IMR-90 (cell line): Measurements from ENCODE around the gene FRY. TPM values are rescaled to one million over a fixed set of nuclear protein-coding genes. Genes with fewer than 3 reads are reported as not detected.

ENCODE experiments used
- ATAC-seq: fragments of 200-7000 bp; cut with Tn5 transposase; 2 replicates; pipeline ENCODE4 v1.9.1; 2020; ENCODE audit warnings: low read depth, mild to moderate bottlenecking, moderate library complexity
- BruUV-seq: library from RNA; stranded (reverse); fragments of 400-500 nt; replicated peaks from 2 replicates; lab custom pipeline; 2021; lab: Mats Ljungman, UMichigan
- CTCF ChIA-PET: fragments of 300-600 bp; formaldehyde crosslinking; extraction: SDS; loops from one replicate; lab custom pipeline; 2021; ENCODE audit warnings: antibody characterized with exemption; lab: Yijun Ruan, JAX
- POLR2A ChIA-PET: fragments of 300-600 bp; sonication (Branson Sonifier 250); formaldehyde crosslinking; loops from one replicate; lab custom pipeline; 2022; ENCODE audit warnings: antibody characterized with exemption; ENCODE audit not compliant: unreplicated experiment; lab: Charles Lee
- DNase-seq: peaks from one replicate; pipeline ENCODE4 v3.0.0; 2013
- H2AFZ ChIP-seq: replicated peaks from 2 replicates; pipeline ENCODE3; 2013; ENCODE audit warnings: low read length, mild to moderate bottlenecking; ENCODE audit not compliant: poor library complexity
- H2AK5ac ChIP-seq: 2 replicates; pipeline ENCODE4 v1.6.1; 2013; ENCODE audit warnings: low read depth, low read length, inconsistent platforms
- H2AK9ac ChIP-seq: replicated peaks from 2 replicates; pipeline ENCODE3; 2013; ENCODE audit warnings: mild to moderate bottlenecking, low read depth, low read length, moderate library complexity; ENCODE audit not compliant: poor library complexity
- H2BK120ac ChIP-seq: 2 replicates; pipeline ENCODE4 v1.6.1; 2013; ENCODE audit warnings: low read depth, low read length, inconsistent platforms
- H2BK15ac ChIP-seq: 3 replicates; pipeline ENCODE4 v1.6.1; 2013; ENCODE audit warnings: low read depth, low read length, inconsistent platforms
- H2BK20ac ChIP-seq: 2 replicates; pipeline ENCODE4 v1.6.1; 2013; ENCODE audit warnings: low read depth, mild to moderate bottlenecking, inconsistent platforms, low read length, moderate library complexity
- H2BK5ac ChIP-seq: 2 replicates; pipeline ENCODE4 v1.6.1; 2013; ENCODE audit warnings: mild to moderate bottlenecking, low read depth, low read length, inconsistent platforms; ENCODE audit not compliant: poor library complexity, severe bottlenecking
- H3K14ac ChIP-seq: replicated peaks from 2 replicates; pipeline ENCODE4 v1.6.1; 2013; ENCODE audit warnings: low read depth, low read length, inconsistent platforms
- H3K18ac ChIP-seq: 2 replicates; pipeline ENCODE4 v1.6.1; 2013; ENCODE audit warnings: low read depth, low read length, control low read depth
- H3K23ac ChIP-seq: 2 replicates; pipeline ENCODE4 v1.6.1; 2013; ENCODE audit warnings: low read depth, low read length, inconsistent platforms
- H3K27ac ChIP-seq: 2 replicates; pipeline ENCODE4 v1.5.1; 2013; ENCODE audit warnings: mild to moderate bottlenecking, control low read depth, low read length; ENCODE audit not compliant: insufficient read depth
- H3K27me3 ChIP-seq: 2 replicates; pipeline ENCODE4 v1.6.1; 2013; ENCODE audit warnings: low read length; ENCODE audit not compliant: control insufficient read depth, insufficient read depth
- H3K36me3 ChIP-seq: 2 replicates; pipeline ENCODE4 v1.6.1; 2013; ENCODE audit warnings: low read length, mixed read lengths; ENCODE audit not compliant: control insufficient read depth, insufficient read depth
- H3K4ac ChIP-seq: 2 replicates; pipeline ENCODE4 v1.6.1; 2013; ENCODE audit warnings: low read depth, low read length, inconsistent platforms
- H3K4me1 ChIP-seq: 2 replicates; pipeline ENCODE4 v1.6.1; 2013; ENCODE audit warnings: low read length, mixed read lengths; ENCODE audit not compliant: control insufficient read depth, insufficient read depth
- H3K4me2 ChIP-seq: 2 replicates; pipeline ENCODE4 v1.6.1; 2013; ENCODE audit warnings: low read depth, mild to moderate bottlenecking, control low read depth, low read length, moderate library complexity
- H3K4me3 ChIP-seq: 2 replicates; pipeline ENCODE4 v1.5.1; 2013; ENCODE audit warnings: low read depth, mild to moderate bottlenecking, control low read depth, low read length, moderate library complexity; ENCODE audit not compliant: insufficient read depth
- H3K56ac ChIP-seq: 2 replicates; pipeline ENCODE4 v1.6.1; 2013; ENCODE audit warnings: low read length, inconsistent platforms; ENCODE audit not compliant: insufficient read depth; ENCODE audit errors: extremely low read depth
- H3K79me1 ChIP-seq, 2 experiments: 2 replicates each; pipeline ENCODE4 v1.6.1; 2013; ENCODE audit warnings: low read length in 2 of 2, inconsistent platforms in 1 of 2, low read depth in 1 of 2
- H3K9ac ChIP-seq: 2 replicates; pipeline ENCODE4 v1.6.1; 2013; ENCODE audit warnings: low read depth, low read length, control low read depth
- H3K9me1 ChIP-seq: 2 replicates; pipeline ENCODE4 v1.6.1; 2013; ENCODE audit warnings: low read length, inconsistent platforms; ENCODE audit not compliant: insufficient read depth
- H3K9me3 ChIP-seq: 2 replicates; pipeline ENCODE4 v1.6.1; 2013; ENCODE audit warnings: low read length; ENCODE audit not compliant: control insufficient read depth, insufficient read depth
- H4K20me1 ChIP-seq: 2 replicates; pipeline ENCODE4 v1.6.1; 2013; ENCODE audit warnings: low read length, inconsistent platforms; ENCODE audit not compliant: insufficient read depth
- H4K5ac ChIP-seq: 2 replicates; pipeline ENCODE4 v1.6.1; 2013; ENCODE audit warnings: mild to moderate bottlenecking, low read depth, low read length, control low read depth
- H4K8ac ChIP-seq, 2 experiments: 2 replicates each; pipeline ENCODE4 v1.6.1; 2013; ENCODE audit warnings: low read depth in 2 of 2, low read length in 2 of 2, control low read depth in 1 of 2, inconsistent platforms in 1 of 2
- H4K91ac ChIP-seq: 2 replicates; pipeline ENCODE4 v1.6.1; 2013; ENCODE audit warnings: low read depth, low read length, inconsistent platforms; ENCODE audit not compliant: insufficient read depth
- BHLHE40 ChIP-seq: fragments of 150-350 bp; IDR thresholded peaks from 2 replicates; pipeline ENCODE4 v1.6.1; 2016; ENCODE audit warnings: mild to moderate bottlenecking, low read depth, low read length
- CEBPB ChIP-seq: IDR thresholded peaks from 2 replicates; pipeline ENCODE4 v1.6.1; 2012; ENCODE audit warnings: low read depth, low read length, improper control_type of control experiment
- CHD1 ChIP-seq: IDR thresholded peaks from 2 replicates; pipeline ENCODE4 v1.6.1; 2012; ENCODE audit warnings: low read depth, low read length, improper control_type of control experiment
- FOS ChIP-seq: fragments of 150-350 bp; IDR thresholded peaks from 2 replicates; pipeline ENCODE4 v1.6.1; 2016; ENCODE audit warnings: low read depth, low read length
- MAFK ChIP-seq: IDR thresholded peaks from 2 replicates; pipeline ENCODE4 v1.6.1; 2012; ENCODE audit warnings: low read depth, low read length, improper control_type of control experiment
- MAZ ChIP-seq: IDR thresholded peaks from 2 replicates; pipeline ENCODE4 v1.6.1; 2012; ENCODE audit warnings: low read depth, mild to moderate bottlenecking, low read length, improper control_type of control experiment, moderate library complexity, borderline replicate concordance
- MXI1 ChIP-seq: IDR thresholded peaks from 2 replicates; pipeline ENCODE4 v1.6.1; 2012; ENCODE audit warnings: low read depth, mild to moderate bottlenecking, low read length, moderate library complexity, borderline replicate concordance
- NFE2L2 ChIP-seq: fragments of 150-350 bp; IDR thresholded peaks from 2 replicates; pipeline ENCODE4 v1.6.1; 2016; ENCODE audit warnings: low read depth, mild to moderate bottlenecking, low read length
- POLR2A ChIP-seq: IDR thresholded peaks from 2 replicates; pipeline ENCODE4 v1.6.1; 2012; ENCODE audit warnings: mild to moderate bottlenecking, low read depth, low read length
- RAD21 ChIP-seq: IDR thresholded peaks from 2 replicates; pipeline ENCODE4 v1.6.1; 2012; ENCODE audit warnings: low read length, improper control_type of control experiment
- RCOR1 ChIP-seq: IDR thresholded peaks from 2 replicates; pipeline ENCODE4 v1.6.1; 2012; ENCODE audit warnings: mild to moderate bottlenecking, low read length, improper control_type of control experiment; ENCODE audit not compliant: insufficient replicate concordance
- RFX5 ChIP-seq: IDR thresholded peaks from 2 replicates; pipeline ENCODE4 v1.8.0; 2012; ENCODE audit warnings: low read depth, mild to moderate bottlenecking, low read length, moderate library complexity
- SMC3 ChIP-seq: fragments of 150-350 bp; IDR thresholded peaks from 2 replicates; pipeline ENCODE4 v1.6.1; 2016; ENCODE audit warnings: low read depth, mild to moderate bottlenecking, antibody characterized with exemption, low read length, moderate library complexity
- WGBS, 2 experiments: methylation state at CpG; one replicate each; pipeline versions ENCODE4 v1.1.5 to v1.1.7; 2013; ENCODE audit warnings: missing lambda C conversion rate in 2 of 2; ENCODE audit not compliant: insufficient read length in 1 of 2; ENCODE audit errors: extremely low coverage in 2 of 2; 5-methylcytosine and 5-hydroxymethylcytosine counted together
- dilution Hi-C: fragments of 300-500 bp; cut with HindIII; formaldehyde crosslinking; loops from one replicate; pipeline ENCODE4 v1.14.3; 2018; ENCODE audit warnings: low sequenced_read_pairs; ENCODE audit not compliant: unreplicated experiment
- in situ Hi-C: fragments of 300-500 bp; cut with MboI; formaldehyde crosslinking; loops from 3 replicates; pipeline ENCODE4 v1.14.3; 2019; ENCODE audit warnings: low sequenced_read_pairs, inconsistent platforms, mixed read lengths
- intact Hi-C: fragments of 100-400 bp; cut with micrococcal nuclease; formaldehyde crosslinking; loops from 2 replicates; pipeline ENCODE4 v1.10.0; 2022
- polyA plus RNA-seq, 3 experiments: library from polyadenylated mRNA; depleted of rRNA; stranded (reverse); fragments of >200 nt; gene quantifications; 2 replicates each; pipeline ENCODE4 v1.2.3, GENCODE V29; 2012; ENCODE audit warnings: low replicate concordance in 1 of 3
- total RNA-seq: library from RNA; depleted of rRNA; stranded (reverse); fragments of >200 nt; gene quantifications from 2 replicates; pipeline ENCODE4 v1.2.3, GENCODE V29; 2012
- TF ChIP-seq, protein P1 (sequence below): fragments of 150-350 bp; IDR thresholded peaks from 2 replicates; pipeline ENCODE4 v1.6.1; 2017; ENCODE audit warnings: mild to moderate bottlenecking, antibody characterized with exemption, low read length, low read depth
- TF ChIP-seq, protein P2 (sequence below): fragments of 150-350 bp; IDR thresholded peaks from 2 replicates; pipeline ENCODE4 v1.6.1; 2016; ENCODE audit warnings: low read depth, mild to moderate bottlenecking, low read length, moderate library complexity, borderline replicate concordance
- TF ChIP-seq, protein P3 (sequence below): conservative IDR thresholded peaks from 2 replicates; pipeline ENCODE4 v1.5.1; 2012; ENCODE audit warnings: mild to moderate bottlenecking, low read depth, low read length, improper control_type of control experiment

The FRY gene
- total and polyA plus RNA-seq, 2 of the 4 experiments (the other 2 are of a cell fraction): 3.0 to 4.8 TPM

DNA sequence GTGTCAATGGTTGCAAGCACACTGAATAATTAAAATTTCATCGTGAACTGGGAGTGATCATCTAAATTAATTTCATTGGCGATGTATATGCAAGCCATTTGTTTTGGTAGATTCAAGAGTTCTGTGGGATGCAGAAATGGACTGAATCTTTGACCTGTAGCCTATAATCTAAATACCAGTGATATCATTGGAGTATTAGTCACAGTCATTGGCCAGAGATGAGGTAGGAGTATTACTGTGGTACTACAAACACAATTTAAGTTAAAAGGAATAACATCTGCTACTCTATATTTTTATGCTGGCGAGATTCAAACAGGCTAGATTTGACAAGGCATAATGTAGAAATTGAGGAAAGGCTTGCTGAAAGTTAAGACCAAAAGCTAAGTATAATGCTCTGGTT is 14.0 kb downstream of the FRY start:
- Histone ChIP-seq H3K56ac (no peak overlapping the region), H2AK9ac (no peak overlapping the region), H3K27ac (no peak overlapping the region), H2AFZ (no peak overlapping the region), H4K5ac (no peak overlapping the region), H3K36me3 (no peaks in the 10 kb centered on the region), H3K9me1 (peaks cover 11% of the 10 kb centered on the region), H3K9ac (no peak overlapping the region), H3K27me3 (no peaks in the 10 kb centered on the region), H2BK5ac (no peak overlapping the region), H2AK5ac (0 out of 2 replicates have a peak overlapping the region, but pooled peaks have one; percentile 52), H3K4me1 (peaks cover 14% of the 10 kb centered on the region), H3K18ac (0 out of 2 replicates have a peak overlapping the region, but pooled peaks have one; percentile 96), H4K8ac (no peak overlapping the region), H3K23ac (0 out of 2 replicates have a peak overlapping the region, but pooled peaks have one; percentile 15), H3K9me3 (no peaks in the 10 kb centered on the region), H3K4me2 (no peak overlapping the region), H2BK20ac (no peak overlapping the region), H3K79me1 (peaks cover 0 to 21% of the 10 kb centered on the region in 2 experiments; a peak in 2 of 4 replicates), H2BK120ac (no peak overlapping the region), H4K91ac (no peak overlapping the region), H3K4ac (no peak overlapping the region; the same call in 1 of the 2 replicates), H3K4me3 (no peak overlapping the region), H4K20me1 (no peaks in the 10 kb centered on the region), H2BK15ac (no peak overlapping the region; the same call in 2 of the 3 replicates), H3K14ac (no peak overlapping the region)
- in situ Hi-C loops: no loop called here
- TF ChIP-seq CHD1 (no peak), RFX5 (no peak), FOS (no peak), RCOR1 (no peak), RAD21 (no peak), SMC3 (no peak), CEBPB (no peak), NFE2L2 (no peak), MXI1 (no peak), BHLHE40 (no peak), MAFK (no peak), MAZ (no peak), POLR2A (no peak)
- TF ChIP-seq, protein P1, sequence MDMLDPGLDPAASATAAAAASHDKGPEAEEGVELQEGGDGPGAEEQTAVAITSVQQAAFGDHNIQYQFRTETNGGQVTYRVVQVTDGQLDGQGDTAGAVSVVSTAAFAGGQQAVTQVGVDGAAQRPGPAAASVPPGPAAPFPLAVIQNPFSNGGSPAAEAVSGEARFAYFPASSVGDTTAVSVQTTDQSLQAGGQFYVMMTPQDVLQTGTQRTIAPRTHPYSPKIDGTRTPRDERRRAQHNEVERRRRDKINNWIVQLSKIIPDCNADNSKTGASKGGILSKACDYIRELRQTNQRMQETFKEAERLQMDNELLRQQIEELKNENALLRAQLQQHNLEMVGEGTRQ: no peak
- TF ChIP-seq, protein P2, sequence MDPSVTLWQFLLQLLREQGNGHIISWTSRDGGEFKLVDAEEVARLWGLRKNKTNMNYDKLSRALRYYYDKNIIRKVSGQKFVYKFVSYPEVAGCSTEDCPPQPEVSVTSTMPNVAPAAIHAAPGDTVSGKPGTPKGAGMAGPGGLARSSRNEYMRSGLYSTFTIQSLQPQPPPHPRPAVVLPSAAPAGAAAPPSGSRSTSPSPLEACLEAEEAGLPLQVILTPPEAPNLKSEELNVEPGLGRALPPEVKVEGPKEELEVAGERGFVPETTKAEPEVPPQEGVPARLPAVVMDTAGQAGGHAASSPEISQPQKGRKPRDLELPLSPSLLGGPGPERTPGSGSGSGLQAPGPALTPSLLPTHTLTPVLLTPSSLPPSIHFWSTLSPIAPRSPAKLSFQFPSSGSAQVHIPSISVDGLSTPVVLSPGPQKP: no peak
- TF ChIP-seq, protein P3, sequence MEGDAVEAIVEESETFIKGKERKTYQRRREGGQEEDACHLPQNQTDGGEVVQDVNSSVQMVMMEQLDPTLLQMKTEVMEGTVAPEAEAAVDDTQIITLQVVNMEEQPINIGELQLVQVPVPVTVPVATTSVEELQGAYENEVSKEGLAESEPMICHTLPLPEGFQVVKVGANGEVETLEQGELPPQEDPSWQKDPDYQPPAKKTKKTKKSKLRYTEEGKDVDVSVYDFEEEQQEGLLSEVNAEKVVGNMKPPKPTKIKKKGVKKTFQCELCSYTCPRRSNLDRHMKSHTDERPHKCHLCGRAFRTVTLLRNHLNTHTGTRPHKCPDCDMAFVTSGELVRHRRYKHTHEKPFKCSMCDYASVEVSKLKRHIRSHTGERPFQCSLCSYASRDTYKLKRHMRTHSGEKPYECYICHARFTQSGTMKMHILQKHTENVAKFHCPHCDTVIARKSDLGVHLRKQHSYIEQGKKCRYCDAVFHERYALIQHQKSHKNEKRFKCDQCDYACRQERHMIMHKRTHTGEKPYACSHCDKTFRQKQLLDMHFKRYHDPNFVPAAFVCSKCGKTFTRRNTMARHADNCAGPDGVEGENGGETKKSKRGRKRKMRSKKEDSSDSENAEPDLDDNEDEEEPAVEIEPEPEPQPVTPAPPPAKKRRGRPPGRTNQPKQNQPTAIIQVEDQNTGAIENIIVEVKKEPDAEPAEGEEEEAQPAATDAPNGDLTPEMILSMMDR: no peak
- ATAC-seq: peak; percentile 75
- DNase-seq: peak; percentile 68
- CTCF ChIA-PET: no interaction called here
- BruUV-seq: no TSS peak
- POLR2A ChIA-PET: no interaction called here
- intact Hi-C loops: no loop called here
- 100% methylated on average over 1 of the region's 3 CpGs; no CpG with 5 or more reads in 1 of the 2 experiments for WGBS, 2 experiments
- dilution Hi-C loops: no loop called here
